Measurements from ENCODE around the gene IHH. TPM values are rescaled to one million over a fixed set of nuclear protein-coding genes. Genes with fewer than 3 reads are reported as not detected.

The IHH gene
- polyA plus RNA-seq, 4 donors: 0.12 to 2.5 (median 1.2) TPM

DNA sequence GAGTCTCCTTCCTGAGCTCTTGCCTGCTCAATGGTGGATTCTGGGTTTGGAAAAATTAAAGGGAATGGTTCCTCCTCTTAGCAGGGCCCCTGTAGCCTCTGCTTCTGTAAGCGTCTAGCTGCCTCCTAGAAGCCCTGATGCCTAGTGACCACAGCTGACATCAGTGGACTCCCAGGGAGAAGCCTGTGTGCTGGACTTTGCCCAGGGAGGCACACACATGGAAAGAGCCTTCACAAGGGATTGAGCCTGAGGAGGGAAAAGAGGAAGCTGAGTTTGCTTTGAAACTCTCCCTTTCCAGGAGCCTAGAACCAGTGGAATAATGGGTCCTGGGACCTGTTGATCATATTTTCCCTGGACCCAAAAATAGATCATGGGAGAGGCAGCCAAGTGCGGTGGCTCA, 18.0 kb downstream of the IHH start:
- DNase-seq (ENCODE audit: low read depth in 4 of 4, low spot score in 3 of 4): no peak

DNA sequence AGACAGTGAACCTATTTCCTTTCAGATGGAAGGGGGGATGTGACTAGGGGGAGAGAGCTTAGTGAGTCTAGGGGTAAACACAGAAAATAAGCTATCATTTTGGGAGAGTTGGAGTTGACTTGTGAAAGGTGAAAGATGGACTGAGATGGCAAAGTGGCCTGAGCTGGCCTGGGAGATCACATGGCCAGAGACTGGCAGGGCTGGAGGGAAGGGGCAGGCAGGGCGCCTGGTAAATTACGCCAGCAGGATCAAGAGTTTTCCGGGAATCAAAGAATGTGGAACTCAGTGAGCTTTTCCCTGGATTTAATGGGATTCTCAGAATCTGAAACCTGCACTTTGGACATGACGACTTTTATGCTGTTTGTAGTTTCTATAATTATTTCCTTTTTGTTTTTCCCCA, 18.6 kb downstream of the IHH start:
- no peak for DNase-seq (ENCODE audit: low read depth in 4 of 4, low spot score in 3 of 4)

DNA sequence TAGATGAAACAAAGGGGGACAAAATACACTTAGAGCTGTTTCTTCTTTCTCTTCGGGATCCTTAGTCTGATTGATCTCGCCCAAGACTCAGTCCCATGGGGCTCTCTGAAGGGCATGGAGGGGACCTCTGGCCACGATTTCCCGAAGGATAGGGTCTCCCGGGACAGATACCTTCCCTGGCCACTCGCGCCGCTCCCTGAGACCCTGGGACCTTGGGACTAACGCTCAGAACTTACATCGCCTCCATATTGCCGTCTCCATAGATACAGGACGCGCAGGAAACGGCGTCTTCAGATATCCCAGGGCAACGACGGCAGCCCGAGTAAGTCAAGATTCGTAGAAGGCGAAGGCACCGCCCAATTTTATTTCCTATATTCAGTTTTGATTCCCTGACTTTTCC, 19.5 kb downstream of the IHH start, which contains the start of gene CFAP65:
CFAP65 (minus strand) TSS at position 265 of the 400 bp plus-strand sequence. CDS start 2,468 bp downstream, outside the sequence.
- no peak for DNase-seq (ENCODE audit: low read depth in 4 of 4, low spot score in 3 of 4)

DNA sequence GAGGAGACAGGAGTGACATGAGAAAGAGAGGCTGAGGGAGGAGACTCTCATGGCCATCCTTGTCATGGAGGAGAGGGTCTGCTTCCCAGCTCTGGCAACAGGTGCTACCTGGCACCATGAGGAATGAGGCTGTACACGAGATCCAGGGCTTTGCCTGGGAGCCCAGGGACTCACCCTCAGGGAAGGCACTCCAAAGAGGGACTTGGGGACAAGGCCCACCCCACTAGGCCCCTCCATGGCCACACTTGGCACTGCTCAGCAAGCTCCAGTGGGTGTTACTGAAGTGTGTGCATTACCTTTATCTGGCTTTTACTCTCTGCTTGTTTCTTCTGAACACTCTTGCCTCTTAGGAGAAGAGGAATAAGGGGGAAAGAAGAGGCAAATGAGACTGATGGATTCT, 22.1 kb downstream of the IHH start:
- DNase-seq (ENCODE audit: low read depth in 4 of 4, low spot score in 3 of 4): no peak

DNA sequence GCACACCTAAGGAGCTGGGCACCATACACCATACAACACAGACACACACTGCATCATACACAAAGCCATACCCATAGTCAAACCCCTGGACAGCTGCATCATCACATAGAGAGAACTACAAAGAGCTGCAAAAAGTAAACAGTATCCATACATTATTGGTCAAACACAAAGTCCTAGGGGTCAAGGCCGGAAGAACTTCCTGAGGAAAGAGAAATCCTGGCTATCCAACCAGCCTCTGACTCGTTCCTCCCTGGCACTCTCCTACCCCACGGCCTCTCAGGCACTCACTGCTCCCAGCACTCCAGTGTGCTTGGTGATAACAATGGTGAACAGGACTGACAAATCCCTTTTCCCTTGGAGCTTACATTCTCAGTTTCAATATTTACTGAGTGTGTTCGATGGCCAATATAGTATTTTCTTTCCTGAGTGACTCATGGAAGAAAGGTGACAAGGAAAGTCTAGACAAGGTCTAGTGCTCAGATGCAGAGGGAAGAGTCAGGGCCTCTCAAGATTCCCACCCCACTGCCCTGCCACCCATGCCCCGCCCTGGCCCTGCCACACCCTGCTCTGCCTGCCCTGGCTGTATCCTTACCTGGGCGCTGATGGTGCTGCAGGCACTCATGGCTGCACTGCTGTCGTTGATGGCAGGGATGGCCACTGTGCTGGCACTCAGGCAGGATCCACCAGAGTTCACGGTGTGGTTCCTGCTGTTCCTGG, 22.8 kb downstream of the IHH start:
- DNase-seq (ENCODE audit: low read depth in 4 of 4, low spot score in 3 of 4): no peak

DNA sequence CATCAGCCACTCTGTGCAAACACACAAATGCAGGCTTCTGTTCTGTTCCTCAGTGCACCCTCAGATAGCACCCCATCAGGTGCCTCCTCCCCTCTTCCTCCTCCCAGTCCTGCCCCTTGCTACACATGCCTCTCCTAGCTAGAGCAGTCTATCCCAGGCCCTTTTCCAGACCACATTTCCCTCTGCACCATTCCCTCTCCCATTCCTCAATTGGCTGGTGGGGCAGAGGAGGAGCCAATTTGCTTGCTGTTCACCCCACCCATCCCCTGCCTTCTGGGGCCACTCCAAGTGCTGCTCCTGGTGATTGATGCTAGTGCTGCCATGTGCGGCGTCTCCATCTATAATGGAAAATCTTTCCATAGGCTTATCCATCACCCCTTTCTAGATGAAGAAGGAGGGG, 24.8 kb downstream of the IHH start:
- DNase-seq (ENCODE audit: low read depth in 4 of 4, low spot score in 3 of 4): no peak

DNA sequence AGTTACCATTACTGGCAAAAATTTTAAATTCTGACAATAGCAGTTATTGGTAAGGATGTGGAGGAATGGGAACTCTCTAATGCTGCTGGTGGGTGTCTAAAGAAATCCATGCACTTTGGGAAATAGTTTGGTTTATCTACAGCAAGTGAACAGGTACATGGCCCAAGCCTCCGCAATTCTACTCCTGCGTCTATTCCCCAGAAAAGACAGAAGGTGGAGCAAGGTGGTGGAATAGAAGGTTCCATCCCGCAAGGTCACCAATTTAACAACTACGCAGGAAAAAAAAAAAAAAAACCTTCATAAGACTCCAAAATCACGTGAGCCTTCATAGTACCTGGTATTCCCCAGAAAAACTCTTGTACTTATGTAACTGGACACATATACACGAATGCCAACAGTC, 25.9 kb downstream of the IHH start:
- DNase-seq (ENCODE audit: low read depth in 4 of 4, low spot score in 3 of 4): no peak

DNA sequence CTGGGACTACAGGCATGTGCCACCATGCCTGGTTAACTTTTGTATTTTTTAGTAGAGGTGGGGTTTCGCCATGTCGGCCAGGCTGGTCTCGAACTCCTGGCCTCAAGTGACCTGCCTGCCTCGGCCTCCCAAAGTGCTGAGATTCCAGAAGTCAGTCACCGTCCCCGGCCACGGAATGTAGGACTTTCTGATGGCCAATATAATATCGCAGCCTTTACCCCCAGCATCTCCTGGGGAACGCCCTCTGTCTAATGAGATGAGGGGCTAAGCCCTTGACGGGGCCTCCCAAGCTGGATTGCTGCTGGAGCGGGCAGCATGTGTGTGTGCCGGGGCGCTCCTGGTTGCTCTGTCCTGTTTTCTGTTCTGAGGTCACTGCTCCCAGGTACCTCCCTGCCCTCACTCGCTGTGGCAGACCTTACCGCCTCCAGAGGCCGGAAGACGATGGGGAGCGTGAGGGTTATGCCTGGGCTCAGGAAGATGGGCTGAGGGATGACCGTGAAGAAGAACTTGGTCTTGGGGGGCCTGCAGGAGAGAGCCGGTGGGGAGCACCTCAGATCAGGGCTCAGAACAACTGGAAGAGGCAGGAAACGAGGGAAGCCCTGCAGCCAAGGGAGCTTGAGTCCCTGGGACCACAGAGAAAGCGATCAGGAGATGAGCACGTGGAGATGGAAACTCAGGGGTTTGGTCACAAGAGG, 28.5 kb downstream of the IHH start:
- no peak for DNase-seq (ENCODE audit: low read depth in 4 of 4, low spot score in 3 of 4)

GRCh38 chr2:219031005-219031738, 29.5 kb downstream of the IHH start:
- no peak for DNase-seq (ENCODE audit: low read depth in 4 of 4, low spot score in 3 of 4)

DNA sequence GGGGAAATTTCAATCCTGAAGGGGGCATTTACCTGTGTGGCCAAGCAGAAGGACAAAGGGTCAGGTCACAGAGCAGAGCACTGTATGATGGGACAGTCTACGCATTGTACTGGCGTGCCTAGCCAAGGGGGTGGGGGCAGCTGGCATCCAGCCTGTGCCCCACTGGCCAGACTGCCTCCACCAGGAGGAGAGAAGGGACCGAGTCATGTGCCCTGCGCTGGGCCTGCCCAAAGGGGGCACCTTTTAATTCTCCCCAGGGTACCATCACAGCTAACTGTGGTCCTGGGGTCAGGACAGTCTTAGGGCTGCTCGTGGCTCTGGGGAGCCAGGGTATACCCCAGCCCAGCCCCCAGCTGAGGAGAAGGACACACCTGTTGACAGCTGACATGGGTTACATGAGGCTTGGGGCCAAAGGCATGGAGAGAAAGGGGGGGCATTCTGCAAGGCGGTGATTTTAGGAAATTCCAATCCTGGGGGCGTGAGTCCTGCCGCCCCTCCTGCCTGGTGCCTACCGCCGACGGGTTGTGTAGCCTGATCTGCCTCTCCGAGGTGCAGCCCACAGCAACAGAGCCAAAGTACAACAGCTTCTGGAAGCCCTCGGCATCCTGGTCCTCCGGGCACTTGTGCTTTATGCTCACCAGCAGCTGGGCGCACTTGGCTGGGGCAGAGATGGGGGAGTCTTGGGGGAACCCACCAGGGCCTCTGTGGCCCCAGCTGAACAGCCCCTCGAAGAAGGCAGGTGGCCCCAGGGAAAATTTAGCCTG, 30.4 kb downstream of the IHH start:
- no peak for DNase-seq (ENCODE audit: low read depth in 4 of 4, low spot score in 3 of 4)

- DNase-seq (ENCODE audit: low read depth in 4 of 4, low spot score in 3 of 4): peak; percentile 25 to 48 (median 44)
Measured at GRCh38 chr2:219029829-219030165, 30.9 kb downstream of the IHH start.

DNA sequence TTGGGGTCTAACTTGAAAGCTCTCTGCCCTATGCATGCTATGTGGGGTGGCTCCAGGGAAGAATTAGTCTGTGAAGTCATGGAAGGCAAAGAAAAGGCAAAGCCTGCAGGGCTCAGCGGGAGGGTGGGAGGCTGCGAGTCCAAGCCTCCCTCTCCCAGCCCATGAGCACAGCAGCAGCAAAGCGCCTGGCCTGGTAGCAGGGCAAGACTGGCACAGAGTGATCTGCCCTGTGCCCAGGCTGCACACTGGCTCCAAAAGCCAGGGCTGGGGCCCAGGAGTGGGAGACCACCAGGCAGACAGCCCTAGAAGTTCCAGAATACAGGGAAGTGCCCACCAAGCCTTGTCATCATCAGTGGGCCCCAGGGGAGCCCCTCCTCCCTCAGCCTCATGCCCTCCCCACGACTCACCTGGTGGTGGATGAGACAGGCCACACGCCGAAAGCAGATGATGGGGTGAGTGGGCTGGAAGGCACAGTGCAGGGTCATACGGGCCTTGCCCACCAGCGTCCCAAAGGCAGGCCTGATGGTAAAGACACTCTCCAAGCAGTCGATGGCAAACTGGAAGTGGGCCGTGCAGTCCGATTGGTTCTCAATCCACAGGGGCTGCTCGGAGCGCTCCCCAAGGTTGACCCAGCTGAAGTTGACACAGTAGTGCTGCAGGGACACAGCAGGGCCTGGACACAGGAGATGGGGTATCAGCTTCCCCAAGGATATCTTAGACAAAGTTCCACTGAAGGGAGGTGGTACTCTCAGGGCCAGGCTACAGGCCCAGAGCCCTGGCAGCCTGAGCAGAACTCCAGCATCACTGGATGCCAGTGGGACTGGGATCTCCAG, 31.5 kb downstream of the IHH start:
- DNase-seq (ENCODE audit: low read depth in 4 of 4, low spot score in 3 of 4): no peak

DNA sequence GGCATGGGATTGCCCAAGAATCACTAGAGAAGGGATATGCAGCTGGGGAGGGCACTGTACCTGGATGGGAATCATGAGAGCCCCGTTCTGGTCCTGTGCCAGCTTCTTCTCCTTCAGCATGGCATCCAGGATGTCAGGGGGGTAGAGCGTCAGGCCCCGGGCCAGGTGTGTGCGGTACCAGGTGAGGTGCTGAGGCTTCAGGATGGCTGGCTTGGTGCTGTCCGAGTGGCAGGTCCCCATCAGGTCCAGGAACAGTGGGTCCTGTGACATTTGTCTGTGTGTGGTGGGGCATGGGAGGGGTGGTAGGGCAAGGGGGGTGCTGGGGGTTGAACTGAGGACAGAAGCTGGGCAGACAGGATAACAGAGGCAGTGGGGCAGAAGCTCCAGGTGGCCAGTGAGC, 32.6 kb downstream of the IHH start:
- no peak for DNase-seq (ENCODE audit: low read depth in 4 of 4, low spot score in 3 of 4)

DNA sequence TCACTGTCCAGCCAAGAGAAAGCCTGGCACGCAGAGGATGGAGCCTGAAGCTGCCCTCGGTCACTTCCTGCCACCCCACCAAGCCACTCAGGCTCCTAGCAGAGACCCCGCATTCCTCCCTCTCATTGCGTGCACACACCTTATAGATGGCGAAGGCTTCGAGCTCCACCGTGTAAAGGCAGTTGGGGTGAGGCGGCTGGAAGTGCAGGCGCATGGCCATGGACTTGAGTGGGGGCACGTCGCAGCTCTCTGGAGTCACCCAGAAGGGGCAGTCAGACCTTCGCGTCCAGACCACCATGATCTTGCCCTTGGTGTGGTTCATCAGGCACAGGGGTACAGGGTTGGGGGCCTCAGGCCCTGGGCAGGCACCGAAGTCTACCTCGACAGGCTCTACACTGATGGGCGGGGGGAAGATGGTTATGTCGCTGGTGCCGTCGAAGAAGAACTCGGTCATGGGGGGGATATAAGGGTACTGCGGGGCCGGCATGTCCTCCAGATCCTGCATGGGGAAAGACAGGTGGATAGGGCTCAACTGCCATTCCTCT, 33.1 kb downstream of the IHH start:
- DNase-seq (ENCODE audit: low read depth in 4 of 4, low spot score in 3 of 4): no peak

- no peak for DNase-seq (ENCODE audit: low read depth in 4 of 4, low spot score in 3 of 4)
Measured at GRCh38 chr2:219026946-219027345, 33.8 kb downstream of the IHH start.

GRCh38 chr2:219025637-219026585, 34.8 kb downstream of the IHH start:
- DNase-seq (ENCODE audit: low read depth in 4 of 4, low spot score in 3 of 4): no peak

DNA sequence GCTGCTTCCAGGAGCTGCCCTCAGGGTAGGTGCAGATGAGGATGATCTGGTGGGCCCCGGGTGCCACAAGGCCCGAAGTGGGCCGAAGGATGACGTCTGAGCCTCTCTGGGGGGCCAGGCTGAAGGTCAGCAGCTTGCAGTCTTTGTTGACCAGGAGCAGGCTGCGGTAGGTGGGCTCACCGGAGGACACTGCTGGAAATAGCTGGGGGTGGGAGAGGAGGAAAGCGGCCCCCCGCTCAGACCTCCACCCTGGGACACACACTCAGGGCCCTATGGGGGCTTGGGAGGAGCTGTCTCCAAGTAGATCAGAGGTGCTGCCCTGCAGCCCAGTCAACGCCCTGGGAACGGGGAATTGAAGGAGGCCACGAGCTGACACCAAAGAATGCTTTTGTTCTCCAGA, 36.7 kb downstream of the IHH start:
- DNase-seq (ENCODE audit: low read depth in 4 of 4, low spot score in 3 of 4): no peak

DNA sequence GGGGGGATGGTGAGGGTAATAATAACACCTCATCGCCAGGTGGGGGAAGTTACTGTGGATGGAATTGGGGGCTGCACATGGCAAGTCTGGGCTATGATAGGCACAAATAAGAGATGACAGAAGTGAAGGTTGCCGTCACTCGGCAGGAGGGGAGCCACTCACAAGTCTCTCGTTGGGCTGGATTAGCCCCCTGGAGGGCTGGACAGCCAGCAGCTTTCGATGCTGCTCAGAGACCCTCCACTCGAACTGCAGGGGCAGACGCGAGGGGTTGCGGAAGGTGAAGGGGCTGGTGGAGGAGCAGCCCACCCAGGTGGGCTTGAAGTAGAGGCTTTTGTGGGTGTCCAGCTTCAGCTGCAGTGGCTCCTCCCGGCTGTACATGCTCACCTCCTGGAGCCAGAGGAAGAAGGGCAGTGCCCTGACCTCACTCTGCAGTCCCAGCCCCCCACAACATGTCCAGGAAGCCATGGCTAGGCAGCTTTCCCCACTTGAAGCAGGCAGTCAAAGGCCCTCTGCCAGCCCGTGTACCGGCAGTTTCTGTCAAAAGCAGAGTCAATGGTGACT, 37.6 kb downstream of the IHH start:
- DNase-seq (ENCODE audit: low read depth in 4 of 4, low spot score in 3 of 4): no peak
